GM21737 (cell line): ENCODE results near the gene DOCK3.
"Not testable (repeated sequence)": the region's sequence is repeated elsewhere in the genome, so short reads cannot be mapped to it uniquely, and the experiment has no call there.

Source experiments
- ATAC-seq: cut with Tn5 transposase; IDR thresholded peaks from one replicate; pipeline ENCODE4 v1.9.1; 2021; ENCODE audit warnings: mild to moderate bottlenecking, moderate library complexity; ENCODE audit not compliant: unreplicated experiment

The DOCK3 gene

DNA sequence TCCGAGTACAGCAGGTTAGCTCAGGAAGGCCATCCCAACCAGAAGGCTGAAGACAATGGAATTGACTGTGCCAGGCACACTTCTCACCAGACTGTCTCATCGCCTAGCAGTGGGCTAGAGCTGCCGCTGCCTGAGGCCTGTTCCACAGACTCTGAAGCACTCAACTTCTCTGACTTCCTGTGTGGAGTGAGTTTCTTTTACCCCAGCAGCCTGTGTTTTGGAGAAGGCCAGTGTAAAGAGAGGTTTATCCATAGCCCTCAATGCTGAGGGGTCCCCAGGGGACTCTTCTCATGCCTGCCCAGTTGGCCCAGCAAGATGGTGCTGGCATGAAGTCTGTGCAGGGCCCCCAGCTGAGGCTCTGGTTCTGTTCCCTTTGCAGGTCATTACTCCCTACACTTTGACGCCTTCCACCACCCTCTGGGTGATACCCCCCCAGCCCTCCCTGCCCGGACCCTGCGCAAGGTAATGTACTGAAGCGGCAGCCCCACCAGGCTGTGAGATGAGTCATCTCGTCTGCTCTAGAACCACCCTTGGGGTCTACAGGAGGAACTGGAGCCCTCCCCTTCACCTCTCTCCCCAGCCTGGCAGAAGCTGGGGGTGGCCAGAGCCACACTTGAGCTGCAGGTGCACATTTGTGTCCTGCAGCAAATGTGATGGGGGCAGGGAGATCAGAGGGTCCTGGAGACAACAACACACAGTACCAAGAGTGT is 705.2 kb downstream of the DOCK3 start:
- no peak for ATAC-seq

DNA sequence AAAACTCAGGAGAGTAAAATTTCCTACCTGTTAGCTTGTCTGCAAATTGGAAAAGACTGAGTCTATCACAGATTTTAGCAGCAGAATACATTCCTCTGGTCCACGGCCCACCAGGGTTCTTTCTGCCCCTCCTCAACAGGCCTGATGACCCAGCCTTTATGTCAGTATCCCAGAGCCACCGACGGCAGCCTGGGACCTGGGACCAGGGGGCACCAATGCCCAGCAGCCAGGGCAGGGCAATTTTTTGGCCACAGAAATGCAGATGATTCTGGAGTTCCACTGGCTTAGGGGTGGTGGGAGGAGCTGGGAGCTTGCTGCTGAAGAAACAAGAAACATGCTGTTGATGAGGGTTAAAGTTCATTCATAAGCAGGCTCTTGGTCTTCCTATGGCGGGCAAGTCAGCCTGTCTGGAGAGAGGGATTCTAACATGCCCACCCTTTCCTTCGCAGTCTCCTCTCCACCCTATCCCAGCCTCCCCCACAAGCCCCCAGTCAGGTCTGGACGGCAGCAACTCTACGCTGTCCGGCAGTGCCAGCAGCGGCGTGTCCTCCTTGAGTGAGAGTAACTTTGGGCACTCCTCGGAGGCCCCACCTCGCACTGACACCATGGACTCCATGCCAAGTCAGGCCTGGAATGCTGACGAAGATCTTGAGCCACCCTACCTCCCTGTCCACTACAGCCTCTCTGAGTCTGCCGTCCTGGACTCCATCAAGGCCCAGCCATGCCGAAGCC is 706.0 kb downstream of the DOCK3 start:
- ATAC-seq: no peak

DNA sequence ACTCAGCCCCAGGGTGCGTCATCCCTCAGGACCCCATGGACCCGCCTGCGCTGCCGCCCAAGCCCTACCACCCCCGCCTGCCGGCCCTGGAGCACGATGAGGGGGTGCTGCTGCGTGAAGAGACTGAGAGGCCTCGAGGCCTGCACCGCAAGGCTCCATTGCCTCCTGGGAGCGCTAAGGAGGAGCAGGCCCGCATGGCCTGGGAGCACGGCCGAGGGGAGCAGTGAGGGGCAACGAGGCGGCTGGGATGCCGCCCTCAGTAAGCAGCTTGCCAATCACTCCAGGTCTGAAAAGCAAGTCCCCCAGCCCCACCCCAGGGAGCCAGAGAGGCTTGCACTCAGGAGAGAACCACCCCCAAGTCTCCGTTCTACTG is 706.6 kb downstream of the DOCK3 start:
- no peak for ATAC-seq

DNA sequence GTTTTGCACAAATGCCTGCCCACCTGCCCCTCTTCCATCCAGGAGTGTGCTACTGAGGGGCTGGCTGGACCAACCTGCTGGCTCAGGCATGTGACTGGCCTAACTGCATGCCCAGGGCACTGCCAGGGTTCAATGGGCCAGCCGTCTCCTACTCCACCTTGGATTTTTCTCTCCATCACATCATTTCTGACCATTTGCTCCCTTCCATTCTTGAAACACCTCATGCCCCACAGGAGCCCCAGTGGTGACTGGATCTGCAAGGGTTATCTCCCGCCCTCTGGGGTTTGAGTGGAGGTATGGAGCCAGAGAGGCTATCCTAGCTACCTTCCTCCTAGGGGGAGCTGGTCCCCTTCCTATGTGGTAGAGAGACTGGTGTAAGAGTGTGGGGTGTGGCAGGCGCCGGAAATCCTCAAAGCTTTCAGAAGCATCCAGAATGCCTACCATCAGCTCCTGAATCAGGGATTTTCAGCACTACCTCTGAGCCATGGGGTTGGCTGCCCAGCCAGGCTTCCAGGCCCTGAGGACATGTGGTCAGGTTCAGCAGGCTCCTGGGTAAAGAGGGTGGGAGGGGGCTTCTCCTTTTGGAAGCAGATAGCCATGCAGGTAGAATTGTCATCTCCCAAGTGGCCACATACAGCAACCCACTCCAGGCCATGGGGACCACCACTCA is 707.5 kb downstream of the DOCK3 start:
- ATAC-seq: no peak

DNA sequence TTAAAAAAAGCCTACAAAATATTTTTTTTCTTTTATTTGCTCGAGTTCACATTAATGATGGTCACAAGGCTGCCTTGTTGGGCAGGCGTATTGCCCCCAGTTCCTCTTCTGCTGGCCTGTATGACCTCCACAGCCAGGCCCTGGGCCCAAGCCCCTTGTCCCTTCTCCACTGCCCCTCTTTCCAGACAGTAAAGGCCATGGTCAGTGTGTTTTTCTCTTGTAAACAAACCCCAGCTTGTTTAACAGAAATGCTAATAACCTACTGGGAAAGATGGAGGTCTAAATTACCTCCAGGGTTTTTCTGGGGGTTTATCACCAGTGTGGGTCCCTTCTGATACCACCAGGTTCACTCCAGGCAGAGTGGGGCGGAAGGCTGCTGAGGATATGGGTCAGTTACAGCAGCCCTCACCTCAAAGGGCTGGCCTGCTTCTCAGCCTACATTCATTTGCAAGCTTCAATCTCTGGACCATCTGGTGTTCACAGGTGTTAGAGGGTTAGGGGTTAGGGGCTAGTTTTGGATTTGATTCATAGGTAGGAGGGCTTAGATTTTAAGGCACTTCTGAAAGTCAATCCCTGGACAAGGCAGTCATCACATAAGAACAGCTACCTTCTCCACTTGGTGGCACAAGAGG is 708.3 kb downstream of the DOCK3 start:
- ATAC-seq: no peak

DNA sequence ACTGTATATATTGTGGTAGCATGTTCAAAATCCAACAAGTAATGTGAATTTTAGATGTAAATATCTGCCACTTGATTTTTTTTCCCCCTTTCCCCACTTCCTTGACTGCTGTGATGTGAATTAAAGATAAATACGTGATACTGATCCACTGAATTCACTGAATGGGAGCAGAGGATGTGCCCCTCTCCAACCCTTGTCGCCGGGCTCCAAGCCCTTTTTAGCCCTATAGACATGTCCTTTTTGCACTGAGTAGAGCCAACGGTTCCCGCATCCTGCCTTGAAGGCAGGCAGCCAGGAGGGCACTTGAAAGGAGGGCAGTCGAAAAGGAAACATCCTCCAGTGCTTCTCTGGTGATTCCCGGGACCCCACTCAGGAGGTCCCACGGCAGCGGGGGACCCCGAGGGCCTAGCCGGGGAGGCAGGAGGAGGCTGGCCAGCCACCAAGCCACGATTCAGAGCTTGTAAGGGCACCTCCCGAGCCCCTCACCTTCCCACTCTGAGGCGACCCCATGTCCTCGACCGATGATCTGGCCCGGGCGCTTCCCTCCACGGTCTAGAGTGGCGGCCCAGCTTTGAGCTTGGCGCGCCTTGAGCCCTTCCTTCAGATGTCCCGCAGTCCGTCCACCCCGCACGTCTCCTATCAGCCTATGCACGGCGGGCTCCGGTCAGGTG is 709.5 kb downstream of the DOCK3 start:
- no peak for ATAC-seq

DNA sequence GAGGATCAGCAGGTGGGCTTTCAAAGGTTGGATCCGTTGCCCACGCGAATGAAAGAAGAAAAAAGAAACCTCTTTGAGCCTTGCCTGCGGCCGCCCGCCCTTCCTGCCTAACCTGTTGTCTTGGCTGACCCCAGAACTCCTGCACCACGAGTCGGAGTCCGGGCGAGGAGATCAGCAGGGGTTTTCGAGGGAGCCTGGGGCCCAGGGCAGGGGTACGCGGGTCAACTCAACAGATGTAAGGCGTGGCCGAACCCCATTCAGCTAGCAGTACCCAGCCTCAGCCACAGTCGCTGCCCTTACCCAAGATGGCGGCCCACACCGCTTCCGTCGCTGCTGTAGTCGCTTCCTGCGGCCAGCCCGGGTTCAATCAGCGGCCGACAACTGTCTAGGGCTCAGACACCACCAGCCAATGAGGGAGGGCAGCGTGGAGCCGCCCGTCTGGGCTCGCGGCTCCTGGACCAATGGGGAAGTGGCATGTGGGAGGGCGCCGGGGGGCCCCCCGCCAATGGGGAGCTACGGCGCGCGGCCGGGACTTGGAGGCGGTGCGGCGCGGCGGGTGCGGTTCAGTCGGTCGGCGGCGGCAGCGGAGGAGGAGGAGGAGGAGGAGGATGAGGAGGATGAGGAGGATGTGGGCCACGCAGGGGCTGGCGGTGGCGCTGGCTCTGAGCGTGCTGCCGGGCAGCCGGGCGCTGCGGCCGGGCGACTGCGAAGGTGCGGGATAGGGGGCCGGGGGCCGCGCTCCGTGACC is 710.2 kb downstream of the DOCK3 start, which contains the start of gene MANF:
Gene MANF, plus strand, starts transcription at position 566 of the 748 bp plus-strand sequence. Its CDS starts 52 bp downstream, at position 618.
- peak; percentile 93 for ATAC-seq

DNA sequence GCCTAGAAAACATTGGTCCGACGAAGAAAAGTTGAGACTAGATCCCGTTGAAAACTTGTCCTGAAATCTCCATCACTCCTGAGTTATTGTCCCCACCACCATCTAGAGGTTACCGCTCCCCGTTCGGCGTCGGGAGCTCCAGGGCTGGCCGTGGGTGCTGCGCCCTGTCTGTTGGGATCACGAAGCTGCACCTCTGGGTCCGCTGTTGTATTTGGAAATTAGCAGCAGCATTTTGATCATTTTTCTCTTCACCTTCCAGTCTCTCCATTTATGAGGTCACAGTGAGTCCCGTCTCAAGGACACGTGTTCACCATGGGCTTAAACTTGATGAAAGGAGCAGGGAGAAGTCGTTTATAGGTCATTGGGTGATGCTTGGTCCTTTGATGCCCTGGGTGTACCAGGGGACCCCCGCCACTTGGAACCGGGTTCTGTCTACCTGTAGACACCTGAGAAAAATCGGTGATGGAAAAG is 710.9 kb downstream of the DOCK3 start:
- no peak for ATAC-seq

DNA sequence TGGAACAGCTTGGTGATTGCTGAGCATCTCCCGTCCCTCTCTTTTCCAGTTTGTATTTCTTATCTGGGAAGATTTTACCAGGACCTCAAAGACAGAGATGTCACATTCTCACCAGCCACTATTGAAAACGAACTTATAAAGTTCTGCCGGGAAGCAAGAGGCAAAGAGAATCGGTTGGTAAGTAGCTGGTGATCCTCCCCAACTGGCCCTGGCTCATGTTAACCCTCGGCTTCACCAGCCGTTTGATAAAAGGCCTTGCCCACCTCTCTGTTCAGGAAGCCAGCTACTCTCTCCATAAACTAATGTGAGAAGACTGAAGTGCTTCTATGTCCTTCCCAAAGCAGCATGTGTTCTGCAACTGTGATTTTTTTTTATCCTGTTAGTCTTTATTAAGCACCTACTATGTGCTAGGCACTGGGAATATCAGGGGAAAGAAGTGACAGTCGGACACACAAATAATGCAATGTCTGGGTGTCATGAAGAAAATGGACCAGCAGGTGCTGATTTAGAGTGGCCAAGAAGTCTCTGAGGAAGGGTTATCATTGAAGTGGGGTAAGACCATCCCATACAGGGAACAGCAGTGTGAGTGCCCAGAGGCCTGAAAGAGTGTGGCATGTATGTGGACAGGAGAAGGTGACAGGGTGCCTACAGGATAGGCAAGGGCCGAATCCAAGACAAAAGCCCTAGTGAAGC is 711.6 kb downstream of the DOCK3 start:
- ATAC-seq: no peak

DNA sequence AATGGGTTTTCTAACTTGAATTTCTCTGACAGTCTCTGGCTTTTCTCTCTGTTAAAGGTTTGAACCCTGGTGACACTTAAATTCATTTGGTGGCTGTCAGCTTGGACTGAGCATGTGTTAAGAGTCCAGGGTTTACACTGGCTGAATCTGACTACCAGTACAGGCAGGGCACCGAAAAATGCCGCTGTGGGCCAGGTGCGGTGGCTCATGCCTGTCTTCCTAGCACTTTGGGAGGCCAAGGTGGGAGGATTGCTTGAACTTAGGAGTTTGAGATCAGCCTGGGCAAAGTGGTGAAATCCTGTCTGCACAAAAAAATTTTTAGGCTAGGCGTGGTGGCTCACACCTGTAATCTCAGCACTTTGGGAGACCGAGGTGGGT is 712.1 kb downstream of the DOCK3 start:
- no peak for ATAC-seq

DNA sequence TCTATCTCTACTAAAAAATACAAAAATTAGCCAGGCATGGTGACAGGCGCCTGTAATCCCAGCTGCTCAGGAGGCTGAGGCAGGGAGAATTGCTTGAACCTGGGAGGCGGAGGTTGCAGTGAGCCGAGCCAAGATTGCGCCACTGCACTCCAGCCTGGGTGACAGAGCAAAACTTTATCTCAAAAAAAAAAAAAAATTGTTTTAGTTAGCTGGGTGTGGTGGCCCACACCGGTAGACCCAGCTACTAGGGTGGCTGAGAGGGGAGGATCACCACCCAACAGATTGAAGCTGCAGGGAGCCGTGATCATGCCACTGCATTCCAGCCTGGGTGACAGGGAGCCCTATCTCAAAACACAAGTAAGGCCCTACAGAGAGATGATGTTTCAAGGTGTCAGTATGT is 712.6 kb downstream of the DOCK3 start:
- ATAC-seq: not testable (repeated sequence)

DNA sequence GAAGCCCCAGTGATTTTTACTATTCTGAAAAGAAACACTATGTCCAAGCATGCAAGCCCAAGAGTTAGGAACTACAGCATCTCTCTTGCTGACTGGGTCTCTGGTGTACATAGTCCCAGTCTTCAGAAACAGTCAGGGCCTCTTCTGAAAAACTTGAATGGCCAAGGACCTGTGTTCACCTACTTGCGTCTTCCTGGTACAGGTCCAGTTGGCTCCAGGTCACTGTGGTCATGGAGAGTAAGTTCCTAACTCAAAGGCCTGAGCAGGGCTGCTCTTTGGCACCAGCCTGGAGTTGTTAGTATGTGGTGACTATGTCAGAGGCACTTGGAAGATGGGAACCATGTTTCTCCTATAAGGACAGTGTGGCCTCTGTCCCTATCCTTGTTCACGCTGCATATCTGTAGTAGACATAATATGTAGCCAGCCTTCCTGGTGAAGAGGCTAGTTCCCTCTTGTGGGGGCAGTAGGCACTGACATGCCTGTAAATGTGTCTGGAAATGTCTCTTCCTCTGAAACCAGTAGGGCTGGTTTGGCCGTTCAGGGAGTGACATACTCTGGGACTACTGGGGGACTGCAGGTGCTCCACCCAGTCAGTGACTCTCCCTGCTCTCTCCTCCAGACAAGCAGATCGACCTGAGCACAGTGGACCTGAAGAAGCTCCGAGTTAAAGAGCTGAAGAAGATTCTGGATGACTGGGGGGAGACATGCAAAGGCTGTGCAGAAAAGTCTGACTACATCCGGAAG is 713.7 kb downstream of the DOCK3 start:
- no peak for ATAC-seq

DNA sequence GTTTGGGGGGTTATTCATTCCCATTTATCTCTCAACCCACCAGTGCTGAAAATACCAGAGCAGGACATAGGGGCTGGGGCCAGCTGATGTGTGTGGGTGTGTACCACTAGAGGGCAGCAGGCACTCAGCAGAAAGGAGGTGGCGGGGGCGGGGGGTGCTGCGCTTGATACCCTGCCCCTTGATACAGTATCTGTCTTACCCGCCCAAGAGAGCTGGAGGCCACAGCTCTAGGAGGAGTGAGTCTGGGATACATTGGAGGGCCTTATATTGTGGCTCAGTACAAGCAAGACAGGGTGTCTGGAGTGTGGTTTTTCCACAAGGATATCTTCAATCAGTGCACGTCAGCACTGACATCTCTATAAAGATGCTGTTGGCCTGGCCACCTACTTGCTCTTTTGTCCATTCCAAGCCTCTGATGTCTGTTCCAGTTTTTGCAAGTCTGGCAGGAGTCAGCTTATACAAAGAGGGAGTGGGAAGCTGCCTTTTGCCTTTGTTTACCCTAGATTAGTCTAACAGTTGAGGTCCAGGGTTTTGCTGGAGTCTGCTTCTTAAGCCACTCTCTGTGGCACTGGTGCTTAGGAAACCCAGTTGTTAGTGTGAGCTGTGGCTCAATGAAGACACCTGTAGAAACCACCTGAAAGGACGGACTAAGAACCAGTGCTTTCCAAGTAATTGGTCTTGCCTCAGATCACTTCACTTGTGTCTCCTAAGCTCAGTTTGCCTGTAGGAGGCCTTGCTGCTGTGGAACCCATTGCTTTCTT is 714.9 kb downstream of the DOCK3 start:
- no peak for ATAC-seq

DNA sequence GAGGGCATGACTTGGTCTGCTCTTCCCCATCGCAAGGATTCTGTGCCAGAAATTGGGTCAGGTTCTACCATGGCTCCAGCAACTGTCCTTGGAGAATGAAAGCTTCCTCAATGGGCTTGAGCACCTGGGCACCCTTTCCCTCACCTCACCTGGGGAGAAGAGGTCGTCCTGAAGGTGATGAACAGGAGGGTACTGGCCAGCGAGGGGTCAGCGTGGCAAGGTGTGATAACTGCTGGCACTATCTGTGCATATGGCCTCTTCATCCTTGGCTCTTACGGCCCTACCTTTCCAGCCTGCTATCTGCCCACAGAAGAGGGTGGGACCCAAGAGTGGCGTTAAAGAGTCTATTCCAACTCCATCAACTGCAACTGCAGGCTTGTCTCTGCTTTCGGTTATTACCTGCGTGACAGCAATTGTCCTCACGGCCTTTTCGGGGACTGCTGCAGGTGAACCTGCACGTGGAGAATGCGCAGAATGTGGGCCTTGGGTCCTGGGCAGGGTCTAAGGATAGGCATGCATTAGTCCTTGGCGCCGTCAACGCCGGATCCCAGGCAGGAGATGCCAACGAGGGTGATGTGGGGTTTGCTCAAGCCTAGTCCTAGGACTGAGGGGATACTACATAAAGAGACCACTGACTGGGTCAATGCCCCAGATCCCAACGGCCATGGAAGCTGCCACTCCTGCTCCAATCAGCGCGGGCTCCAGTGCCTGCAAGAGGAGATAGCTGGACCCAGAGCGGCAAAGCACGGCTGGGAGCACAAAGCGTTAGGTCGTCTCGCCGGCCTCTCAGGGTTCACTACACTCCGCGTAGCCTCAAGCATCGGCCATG is 715.7 kb downstream of the DOCK3 start:
- no peak for ATAC-seq

DNA sequence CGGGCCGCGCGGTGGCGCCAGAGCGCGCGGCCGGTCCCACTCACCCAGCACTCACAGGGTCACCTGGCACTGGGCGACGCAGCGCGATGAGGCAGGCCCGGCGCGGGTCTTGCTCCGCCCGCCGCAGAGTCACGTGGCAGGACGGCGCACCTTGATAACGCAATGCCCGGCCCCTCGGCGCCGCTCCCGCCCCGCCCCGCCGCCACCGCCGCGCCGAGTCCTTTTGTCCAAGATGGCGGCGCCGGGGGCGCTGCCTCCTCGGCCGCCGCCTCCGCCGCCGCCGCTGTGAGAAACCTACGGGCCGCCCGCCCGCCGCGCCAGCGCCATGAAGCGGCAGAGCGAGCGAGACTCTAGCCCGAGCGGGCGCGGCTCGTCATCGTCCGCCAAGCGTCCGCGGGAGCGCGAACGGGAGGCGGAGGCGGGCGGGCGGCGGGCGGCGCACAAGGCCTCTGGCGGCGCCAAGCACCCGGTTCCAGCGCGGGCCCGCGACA is 716.4 kb downstream of the DOCK3 start, which contains the start of gene RBM15B:
Gene RBM15B, plus strand, starts transcription at position 211 of the 491 bp plus-strand sequence. Its CDS starts 115 bp downstream, at position 326.
- peak; percentile 86 for ATAC-seq

DNA sequence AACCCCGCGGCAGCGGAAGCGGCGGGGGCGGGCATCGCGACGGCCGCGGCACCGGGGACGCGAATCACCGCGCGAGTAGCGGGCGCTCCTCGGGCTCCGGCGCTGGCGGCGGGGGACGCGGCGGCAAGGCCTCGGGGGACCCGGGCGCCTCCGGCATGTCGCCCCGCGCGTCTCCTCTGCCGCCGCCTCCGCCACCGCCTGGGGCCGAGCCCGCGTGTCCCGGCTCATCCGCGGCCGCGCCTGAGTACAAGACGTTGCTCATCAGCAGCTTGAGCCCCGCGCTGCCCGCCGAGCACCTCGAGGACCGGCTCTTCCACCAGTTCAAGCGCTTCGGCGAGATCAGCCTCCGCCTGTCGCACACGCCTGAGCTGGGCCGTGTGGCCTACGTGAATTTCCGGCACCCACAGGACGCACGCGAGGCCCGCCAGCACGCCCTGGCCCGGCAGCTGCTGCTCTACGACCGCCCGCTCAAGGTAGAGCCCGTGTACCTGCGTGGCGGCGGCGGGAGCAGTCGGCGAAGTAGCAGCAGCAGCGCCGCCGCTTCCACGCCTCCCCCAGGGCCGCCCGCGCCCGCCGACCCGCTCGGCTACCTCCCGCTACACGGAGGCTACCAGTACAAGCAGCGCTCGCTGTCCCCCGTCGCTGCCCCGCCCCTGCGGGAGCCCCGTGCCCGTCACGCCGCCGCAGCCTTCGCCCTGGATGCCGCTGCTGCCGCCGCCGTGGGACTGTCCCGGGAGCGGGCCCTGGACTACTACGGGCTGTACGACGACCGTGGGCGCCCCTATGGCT is 717.0 kb downstream of the DOCK3 start:
- ATAC-seq: peak; percentile 5
